GM19240 (cell line): ENCODE results near the gene FXYD6.
"Not testable (repeated sequence)": the region's sequence is repeated elsewhere in the genome, so short reads cannot be mapped to it uniquely, and the experiment has no call there.

Source experiments
- DNase-seq: peaks from one replicate; pipeline ENCODE4 v3.0.0; 2011; ENCODE audit warnings: low spot score; ENCODE audit not compliant: insufficient read length

FXYD6 gene

DNA sequence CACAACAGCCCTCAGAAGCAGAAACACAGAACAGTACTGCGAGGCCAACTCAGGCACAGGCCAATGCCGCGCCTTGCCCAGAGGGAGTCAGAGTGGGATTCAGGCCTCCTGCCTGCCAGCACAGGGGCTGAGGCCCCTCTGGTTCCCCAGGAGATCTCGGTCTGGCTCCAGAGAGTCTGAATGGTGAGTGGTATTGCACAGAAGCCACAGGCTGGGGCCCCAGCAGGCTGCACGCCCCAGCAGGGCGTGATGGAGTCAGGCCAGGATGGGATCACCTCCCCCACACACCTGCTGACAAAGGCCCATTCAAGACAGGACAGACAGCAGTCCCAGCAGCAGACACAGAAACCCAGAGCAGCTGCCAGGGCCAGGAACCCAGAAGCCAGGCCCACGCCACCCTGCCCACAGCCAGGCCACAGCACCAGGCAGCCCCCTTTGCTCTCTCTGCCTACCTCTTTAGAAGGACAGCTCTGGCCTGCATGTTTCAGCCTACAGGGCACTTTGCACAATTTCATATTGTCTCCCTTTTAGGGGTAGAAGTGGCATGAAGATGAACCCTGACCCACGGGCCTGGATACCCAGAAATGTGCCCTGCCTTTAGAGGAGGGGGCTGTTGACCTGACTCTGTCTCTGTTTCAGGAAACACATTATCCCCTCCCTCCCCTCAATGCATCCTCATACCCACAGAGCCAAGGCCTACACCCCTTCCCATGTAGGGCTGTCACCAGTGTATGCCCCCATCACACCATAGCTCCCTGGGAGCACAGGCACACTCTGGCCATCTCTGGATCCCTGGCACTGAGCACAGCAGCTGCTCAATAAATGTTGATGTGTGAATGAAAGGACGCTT lies 6.1 kb downstream of the FXYD6 start:
- DNase-seq: no peak

DNA sequence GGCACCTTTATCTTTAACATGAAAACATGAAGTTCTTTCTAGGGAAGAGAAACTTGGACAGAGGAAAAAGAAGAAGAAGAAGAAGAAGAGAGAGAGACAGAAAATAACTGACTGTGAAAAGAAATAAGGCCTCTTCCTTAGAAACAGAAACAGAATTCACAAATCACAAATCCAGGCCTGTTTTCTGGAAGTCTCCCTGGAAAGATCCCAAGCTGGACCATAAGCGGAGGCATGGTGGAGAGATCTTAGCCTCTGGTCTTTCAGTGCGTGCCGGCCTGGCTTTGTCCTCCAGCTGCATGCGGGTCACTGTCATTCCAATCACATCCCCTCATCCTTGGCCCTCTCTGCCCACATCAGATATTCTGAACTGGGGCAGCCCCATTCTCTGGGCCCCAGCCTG lies 6.9 kb downstream of the FXYD6 start:
- no peak for DNase-seq

DNA sequence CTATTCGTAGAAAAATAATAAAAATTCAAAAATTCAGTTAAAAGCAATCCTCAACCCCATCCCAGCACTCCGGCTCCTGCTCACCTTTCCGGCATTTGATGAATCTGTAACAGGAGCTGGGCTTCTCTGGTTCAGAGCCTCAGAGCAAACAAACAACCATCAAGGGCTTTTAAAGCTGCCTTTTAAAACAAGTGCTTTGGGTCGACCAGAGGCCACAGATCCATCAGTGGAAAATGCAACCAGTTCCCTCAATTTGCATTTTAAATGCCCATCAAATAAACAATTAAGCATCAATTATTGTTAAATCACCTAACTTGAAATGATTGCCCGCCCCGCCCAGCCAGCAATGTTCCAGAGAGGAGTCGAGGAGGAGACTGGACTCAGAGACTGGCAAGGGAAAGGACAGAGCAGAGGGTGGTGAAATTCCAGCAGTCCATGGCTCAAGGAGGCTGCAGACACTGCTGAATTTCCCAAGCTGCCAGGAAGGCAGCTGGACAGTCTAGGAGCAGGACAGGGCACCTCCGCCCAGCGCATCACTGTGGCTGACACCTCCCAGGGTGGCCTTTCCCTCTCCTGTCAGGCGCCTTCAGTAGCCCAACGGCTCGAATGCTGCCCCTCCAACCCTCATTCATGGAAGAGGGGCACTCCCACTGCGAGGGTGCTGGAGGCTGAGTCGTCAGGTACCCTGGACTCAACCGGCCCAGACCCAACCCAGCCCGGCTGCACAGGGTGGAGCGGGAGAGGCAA lies 7.5 kb downstream of the FXYD6 start:
- DNase-seq: no peak

GRCh38 chr11:117868088-117868487 lies 8.4 kb downstream of the FXYD6 start:
- DNase-seq: no peak

DNA sequence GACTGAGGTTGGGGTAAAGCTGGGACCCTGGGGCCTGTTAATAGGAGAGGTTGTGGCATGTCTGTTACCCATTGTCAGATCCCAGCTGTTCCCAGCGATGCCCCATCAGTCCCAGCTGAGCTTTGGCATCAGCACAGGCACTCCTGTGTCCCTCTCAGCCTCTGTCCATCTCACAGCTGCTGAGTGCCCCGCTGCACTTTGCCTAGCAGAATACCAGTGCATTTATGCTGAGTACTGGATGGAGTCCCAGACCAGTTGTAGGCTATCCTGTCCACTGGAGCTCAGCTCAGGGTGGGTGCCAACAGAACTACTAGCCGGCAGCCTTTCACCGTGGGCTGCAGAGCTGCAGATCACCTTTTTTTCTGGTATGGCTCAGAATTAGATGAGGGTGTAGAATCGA lies 9.9 kb downstream of the FXYD6 start:
- DNase-seq: no peak

DNA sequence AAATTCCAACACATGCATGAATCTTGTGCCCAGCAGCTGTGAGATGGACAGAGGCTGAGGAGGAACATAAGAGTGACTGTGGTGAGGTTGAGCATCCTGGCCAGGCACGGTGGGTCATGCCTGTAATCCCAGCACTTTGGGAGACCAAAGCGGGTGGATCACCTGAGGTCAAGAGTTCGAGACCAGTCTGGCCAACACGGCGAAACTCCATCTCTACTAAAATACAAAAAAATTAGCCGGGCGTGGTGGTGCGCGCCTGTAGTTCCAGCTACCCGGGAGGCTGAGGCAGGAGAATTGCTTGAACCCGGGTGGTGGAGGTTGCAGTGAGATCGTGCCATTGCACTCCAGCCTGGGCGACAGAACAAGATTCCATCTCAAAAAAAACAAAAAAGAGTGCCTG lies 10.9 kb downstream of the FXYD6 start:
- DNase-seq: not testable (repeated sequence)

DNA sequence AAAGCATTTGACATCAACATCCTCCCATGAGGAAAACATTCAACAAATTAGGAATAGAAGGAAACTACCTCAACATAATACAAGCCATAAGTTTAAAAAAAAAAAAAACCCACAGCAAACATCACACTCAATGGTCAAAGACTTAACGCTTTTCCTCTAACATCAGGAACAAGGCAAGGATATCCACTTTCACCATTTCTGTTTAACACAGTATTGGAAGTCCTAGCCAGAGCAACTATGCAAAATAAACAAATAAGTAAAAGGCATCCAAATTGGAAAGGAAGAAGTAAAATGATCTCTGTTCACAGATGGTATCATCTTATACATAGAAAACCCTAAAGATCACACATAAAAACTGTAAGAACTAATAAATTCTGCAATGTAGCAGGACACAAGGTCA lies 13.1 kb downstream of the FXYD6 start:
- DNase-seq: no peak

- no peak for DNase-seq
Measured at GRCh38 chr11:117862753-117863152, 13.7 kb downstream of the FXYD6 start.

GRCh38 chr11:117862019-117862725 lies 14.3 kb downstream of the FXYD6 start:
- no peak for DNase-seq

DNA sequence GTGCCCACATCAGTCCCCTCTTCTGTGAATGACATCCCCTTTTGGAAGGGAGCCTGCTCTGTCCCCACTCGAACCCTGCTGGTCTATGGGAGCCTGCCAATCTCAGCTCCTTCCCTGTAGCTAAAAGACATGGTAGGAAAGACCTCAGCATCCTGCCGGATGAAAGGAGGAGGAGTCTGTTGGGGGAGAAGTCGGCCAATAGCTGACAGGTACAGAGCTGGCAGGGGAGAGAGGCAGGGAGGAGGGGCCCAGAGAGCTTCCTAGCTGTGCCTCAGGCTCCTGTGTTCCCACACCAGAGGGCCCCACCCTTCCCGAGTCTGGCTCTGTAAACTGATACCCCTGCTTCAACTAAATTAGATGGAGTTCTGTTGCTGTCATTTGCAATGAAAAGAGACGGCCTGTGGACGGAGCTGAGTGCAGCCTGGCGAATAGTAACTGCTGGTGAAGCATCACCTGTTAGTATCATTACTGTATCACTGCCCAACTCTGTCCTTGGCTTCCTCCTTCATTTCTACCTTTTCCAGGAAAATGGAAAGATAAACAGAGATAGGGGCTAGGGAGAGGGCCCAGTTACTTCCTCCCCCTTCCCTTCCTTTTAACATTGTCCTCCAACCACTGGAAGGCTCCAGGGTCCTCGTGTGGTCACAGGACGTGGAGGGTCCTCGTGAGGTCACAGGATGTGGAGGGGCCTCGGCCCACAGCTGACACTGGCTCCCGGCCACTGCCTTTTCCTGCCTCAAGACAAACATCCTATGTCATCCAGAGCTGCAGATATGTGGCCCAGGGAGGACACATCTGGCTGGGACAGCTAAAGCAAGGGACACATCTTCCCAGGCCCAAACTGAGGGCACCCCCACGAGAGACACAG lies 15.1 kb downstream of the FXYD6 start:
- DNase-seq: no peak

DNA sequence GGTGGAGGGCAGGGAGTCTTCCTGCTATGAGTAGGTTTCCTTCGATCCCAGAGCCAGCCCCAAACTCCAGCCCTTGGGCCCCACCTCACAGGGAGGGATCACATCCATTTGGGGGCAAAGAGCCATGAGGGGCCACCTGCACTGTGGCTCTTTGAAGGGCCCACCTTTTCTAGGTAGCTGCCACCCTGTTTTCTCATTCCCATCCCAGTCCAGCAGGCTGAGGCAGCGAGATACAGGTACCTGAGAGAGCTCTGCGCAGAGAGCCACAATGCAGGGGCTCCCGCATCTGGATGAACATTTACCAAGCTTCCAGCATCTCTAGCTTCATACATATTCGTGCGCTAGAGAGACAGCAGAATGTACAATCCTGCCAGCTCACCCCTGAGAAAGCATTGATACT lies 16.3 kb downstream of the FXYD6 start:
- no peak for DNase-seq

DNA sequence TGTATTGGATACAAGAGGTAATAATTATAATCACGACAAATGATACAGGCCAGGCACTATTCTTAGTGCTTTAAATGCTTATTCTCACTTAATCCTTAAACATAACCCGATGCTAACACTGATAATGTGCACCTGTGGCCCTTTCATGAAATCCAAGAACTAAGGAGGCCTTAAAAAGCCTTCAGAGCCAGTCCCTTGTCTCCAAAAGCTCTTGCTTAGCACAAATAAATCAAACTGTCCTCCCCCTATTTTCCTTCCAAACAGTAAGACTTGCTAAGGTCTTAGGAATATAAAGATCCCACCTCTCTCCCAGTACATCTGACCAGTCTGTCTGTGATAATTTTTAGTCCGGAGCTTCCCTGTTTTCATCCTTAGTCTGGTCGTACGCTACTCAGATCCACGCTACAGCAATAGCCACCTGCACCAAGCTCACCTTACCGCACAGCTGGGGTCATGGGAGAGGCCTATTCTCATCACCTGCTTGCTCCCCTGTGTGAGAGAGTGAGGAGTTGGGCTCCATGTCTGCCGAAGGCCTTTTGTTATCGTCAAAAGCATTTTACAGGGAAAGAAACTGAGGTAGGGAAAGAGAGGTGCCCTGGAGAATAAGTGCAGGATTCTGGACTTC lies 16.9 kb downstream of the FXYD6 start:
- DNase-seq: no peak

DNA sequence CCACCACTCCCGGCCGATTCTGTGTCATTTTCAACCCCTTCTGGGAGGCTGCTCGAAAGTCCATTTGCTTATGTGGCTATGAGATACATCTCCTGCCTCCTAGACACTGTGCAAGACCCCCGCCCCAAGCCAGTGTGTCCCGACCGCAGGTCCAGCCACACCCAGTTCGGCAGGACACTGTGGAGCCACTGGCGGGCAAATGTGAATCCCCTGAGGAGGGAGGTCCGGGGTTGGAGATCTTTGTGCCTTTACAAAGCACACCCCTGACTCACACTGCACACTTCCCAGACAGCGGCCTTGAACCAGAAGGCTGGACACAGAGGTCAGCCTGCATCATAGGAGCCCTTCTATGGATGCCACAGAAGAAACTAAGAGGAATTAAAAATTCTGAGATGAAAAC lies 17.4 kb downstream of the FXYD6 start:
- no peak for DNase-seq

DNA sequence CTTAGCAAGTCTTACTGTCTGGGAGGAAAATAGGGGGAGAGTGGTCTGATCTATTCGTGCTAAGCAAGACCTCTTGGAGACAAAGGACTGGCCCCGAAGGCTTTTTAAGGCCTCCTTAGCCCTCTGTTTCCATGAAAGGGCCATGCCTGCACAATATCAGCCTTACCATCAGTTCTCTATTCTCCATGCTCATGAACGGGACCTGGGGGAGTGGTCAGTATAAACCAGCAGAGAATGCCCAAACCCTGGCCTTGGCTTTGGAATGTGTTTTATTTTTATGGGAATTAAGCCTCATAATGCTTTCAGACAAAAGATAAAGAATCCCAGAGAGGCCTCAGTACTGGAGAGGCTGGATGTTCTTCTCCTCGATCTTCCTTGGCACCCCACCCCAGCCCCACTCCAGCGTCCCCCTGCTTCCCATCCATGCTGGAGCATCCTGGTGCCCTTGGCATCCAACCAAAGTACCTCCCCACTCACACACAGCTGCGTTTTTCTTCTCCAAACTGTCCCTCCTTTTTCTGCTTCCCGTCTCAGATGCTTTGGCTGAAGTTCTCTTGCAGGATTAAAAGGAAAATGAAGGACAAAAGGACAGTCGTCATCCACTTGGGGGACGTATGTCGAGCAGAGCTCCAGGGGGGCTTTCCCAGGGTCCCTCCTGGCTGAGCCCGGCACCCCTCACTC lies 18.6 kb downstream of the FXYD6 start:
- DNase-seq: no peak

DNA sequence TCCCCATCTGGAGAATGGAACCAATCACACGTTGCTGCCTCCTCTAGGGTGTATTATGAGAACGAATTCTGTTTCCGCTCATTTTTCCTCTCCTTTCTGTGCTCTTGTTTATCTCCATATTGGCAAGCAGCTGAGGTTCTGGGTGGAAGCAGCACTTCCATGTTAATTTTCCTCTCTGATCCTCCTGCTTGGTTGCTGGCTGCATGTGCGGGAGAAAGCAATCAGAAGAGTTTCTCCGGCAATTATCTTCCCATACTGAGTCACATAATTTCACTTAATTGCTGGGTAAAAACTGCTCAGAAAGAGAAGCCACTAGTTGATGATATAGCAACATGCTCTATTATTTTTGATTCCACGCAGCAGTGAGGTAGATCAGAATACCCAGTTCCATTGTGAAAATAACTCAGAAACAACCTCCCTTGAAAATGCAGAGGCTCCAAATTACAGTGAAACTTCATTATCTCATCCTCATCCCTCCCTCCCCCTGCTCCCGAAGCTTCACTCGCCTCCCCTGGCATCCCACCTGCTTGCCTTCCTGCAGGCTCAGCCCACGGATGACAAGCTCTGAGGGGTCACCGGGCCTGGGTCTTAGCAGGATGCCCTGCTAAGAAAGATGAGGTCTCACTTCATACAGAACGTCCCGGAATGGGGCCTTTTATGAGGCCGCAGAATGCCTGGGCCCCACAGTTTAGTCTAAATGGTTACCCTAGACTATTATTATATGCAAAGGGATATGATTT lies 20.4 kb downstream of the FXYD6 start:
- no peak for DNase-seq

GRCh38 chr11:117855186-117855845 lies 21.1 kb downstream of the FXYD6 start:
- DNase-seq: no peak

- no peak for DNase-seq
Measured at GRCh38 chr11:117852309-117852708, 24.1 kb downstream of the FXYD6 start.

- no peak for DNase-seq
Measured at GRCh38 chr11:117851852-117852251, 24.6 kb downstream of the FXYD6 start.

DNA sequence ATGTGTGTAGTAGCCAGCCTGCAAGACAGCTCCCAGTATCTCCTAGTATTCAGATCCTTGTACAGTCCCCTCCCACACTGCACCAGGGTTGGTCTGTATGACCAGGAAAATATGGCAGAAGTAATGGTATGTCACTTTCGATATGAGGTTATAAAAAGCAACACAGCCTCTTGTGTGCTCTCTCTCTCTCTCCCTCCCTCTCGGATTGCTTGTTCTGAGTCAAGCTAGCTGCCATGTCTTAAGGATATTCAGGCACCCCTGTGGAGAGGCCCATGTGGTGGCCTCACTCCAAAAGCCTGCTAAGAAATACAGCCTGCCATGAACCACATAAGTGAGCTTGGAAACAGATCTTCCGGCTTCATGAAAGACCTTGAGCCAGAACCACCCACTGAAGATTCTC lies 25.4 kb downstream of the FXYD6 start:
- DNase-seq: no peak
